Epithelial cell of alveolus of lung (primary cell): Measurements from ENCODE around the gene SEC22C. TPM values are rescaled to one million over a fixed set of nuclear protein-coding genes. Genes with fewer than 3 reads are reported as not detected.

Source experiments
- total RNA-seq: library from RNA; depleted of rRNA; stranded (reverse); fragments of >200 nt; gene quantifications from 2 replicates; pipeline ENCODE4 v1.2.1, GENCODE V29; 2015

Gene SEC22C, protein sequence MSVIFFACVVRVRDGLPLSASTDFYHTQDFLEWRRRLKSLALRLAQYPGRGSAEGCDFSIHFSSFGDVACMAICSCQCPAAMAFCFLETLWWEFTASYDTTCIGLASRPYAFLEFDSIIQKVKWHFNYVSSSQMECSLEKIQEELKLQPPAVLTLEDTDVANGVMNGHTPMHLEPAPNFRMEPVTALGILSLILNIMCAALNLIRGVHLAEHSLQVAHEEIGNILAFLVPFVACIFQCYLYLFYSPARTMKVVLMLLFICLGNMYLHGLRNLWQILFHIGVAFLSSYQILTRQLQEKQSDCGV
- 54.9 and 63.0 TPM in 2 replicates for total RNA-seq

DNA sequence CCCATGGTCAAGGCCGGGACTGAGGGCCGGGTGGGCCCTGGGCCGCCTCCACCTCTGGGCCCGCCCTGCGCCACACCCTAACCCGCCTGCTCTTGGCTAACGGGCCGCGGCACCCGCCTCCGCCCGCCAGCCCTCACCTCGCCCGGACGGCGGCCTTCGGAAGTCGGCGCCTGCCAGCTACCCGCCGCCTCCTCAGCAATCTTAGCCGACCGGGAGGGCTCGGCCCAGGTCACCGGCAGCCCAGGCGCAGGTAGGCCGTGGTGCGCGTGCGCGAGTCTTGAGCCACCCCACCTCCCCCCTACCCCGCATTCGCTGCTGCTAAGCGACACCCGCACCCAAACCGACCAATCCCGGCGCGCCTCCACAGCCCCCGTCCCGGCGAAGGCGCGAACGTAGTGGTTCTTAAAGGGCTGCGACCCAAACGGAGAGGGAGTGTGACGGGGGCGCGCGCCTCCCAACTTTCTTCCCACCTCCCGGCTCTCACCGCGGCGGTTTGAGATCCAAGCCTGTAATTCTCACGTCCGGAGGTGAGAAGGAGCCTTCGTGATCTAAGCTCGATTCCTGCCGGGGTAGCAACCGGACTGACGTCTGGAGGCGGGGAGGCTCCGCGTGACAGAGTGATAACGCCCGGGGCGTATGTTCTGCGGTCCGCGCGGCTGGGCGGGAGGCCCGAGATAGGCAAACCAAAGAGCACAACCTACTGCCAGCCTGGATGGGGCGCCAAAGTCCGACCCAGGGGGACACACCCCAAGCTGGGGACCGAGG, at the start of gene SEC22C:
TSS of gene SEC22C (minus strand) at position 259 of the 765 bp plus-strand sequence. CDS start 12,921 bp downstream, outside the sequence.

GRCh38 chr3:42600111-42600957, 18.6 kb upstream of the SEC22C start, which contains the start of gene NKTR:
Gene NKTR, plus strand, starts transcription at chr3:42600686. Its CDS starts 321 bp downstream, at chr3:42601007.

GRCh38 chr3:42502429-42503250, 79.1 kb downstream of the SEC22C start, which contains the start of gene VIPR1:
Gene VIPR1, plus strand, starts transcription at chr3:42502643. Its CDS starts 93 bp downstream, at chr3:42502736.

Other genes starting within 250 kb of the SEC22C start
- gene LYZL4, start 171.4 kb downstream of the SEC22C start, total RNA-seq = not detected in 2 replicates
- gene VIPR1, start 79.3 kb downstream of the SEC22C start, total RNA-seq = 0.13 and 1.2 TPM in 2 replicates
- gene SS18L2, start 8.9 kb upstream of the SEC22C start, total RNA-seq = 21.4 and 24.0 TPM in 2 replicates
- 7.8 and 34.3 TPM in 2 replicates for gene NKTR, start 18.7 kb upstream of the SEC22C start, total RNA-seq
- 9.3 and 10.2 TPM in 2 replicates for gene ZBTB47, start 71.7 kb upstream of the SEC22C start, total RNA-seq
- not detected in 2 replicates for gene KLHL40, start 103.6 kb upstream of the SEC22C start, total RNA-seq
- not detected in 2 replicates for gene HHATL, start 120.8 kb upstream of the SEC22C start, total RNA-seq
- gene CCDC13, start 191.3 kb upstream of the SEC22C start, total RNA-seq = 1.8 and 2.2 TPM in 2 replicates
- gene HIGD1A, start 222.5 kb upstream of the SEC22C start, total RNA-seq = 78.2 and 161 TPM in 2 replicates
- 0.91 and 1.1 TPM in 2 replicates for gene ACKR2, start 227.5 kb upstream of the SEC22C start, total RNA-seq